ENCODE measurements around the gene TRAIP. TPM values are rescaled to one million over a fixed set of nuclear protein-coding genes. Genes with fewer than 3 reads are reported as not detected.

The TRAIP gene
- total RNA-seq, 1 experiment from 2014 or later: 18.5 TPM

GRCh38 chr3:49859576-49860305 lies 3.4 kb upstream of the TRAIP start:
- Histone ChIP-seq H3K9me3 (ENCODE audit: control insufficient read depth, insufficient read depth, low read depth, low read length) (no peaks in the 10 kb centered on the region), H3K36me3 (ENCODE audit: control insufficient read depth, insufficient read depth, low read length) (peaks cover 2% of the 10 kb centered on the region; the same call in 1 of the 2 replicates), H3K27ac (ENCODE audit: low read length) (no peak overlapping the region), H3K27me3 (ENCODE audit: control insufficient read depth, insufficient read depth, low read length) (no peaks in the 10 kb centered on the region), H3K4me1 (ENCODE audit: control insufficient read depth, insufficient read depth, low read length) (peaks cover 5% of the 10 kb centered on the region; the same call in 1 of the 2 replicates), H3K4me3 (ENCODE audit: low read depth in 2 of 2, low read length in 2 of 2) (no peak overlapping the region)
- no peak for TF ChIP-seq TCF7L2 (IDR thresholded peaks at IDR 0.05; ENCODE audit: low read depth, low read length)
- TF ChIP-seq SIN3A (IDR thresholded peaks at IDR 0.05; ENCODE audit: borderline replicate concordance, insufficient read depth, low read depth, low read length): no peak
- TF ChIP-seq REST (IDR thresholded peaks at IDR 0.05; ENCODE audit: insufficient read depth in 1 of 2, low read depth in 2 of 2, low read length in 1 of 2): no peak
- TF ChIP-seq POLR2AphosphoS5 (IDR thresholded peaks at IDR 0.05; ENCODE audit: low read depth, low read length): no peak
- TF ChIP-seq CTCF (IDR thresholded peaks at IDR 0.05): no peak
- in situ Hi-C loops (cut with HindIII; ENCODE audit: low pct_unique_long_range_greater_than_20kb, low sequenced_read_pairs): no loop called here
- no TSS peak for BruUV-seq (replicated peaks)
- no peak for ATAC-seq
- ChIA-PET CTCF (no interaction called here), POLR2A (no interaction called here)
- DNase-seq (ENCODE audit: low read depth, low spot score): no peak
- intact Hi-C loops (cut with micrococcal nuclease; ENCODE audit: unreplicated experiment): no loop called here

DNA sequence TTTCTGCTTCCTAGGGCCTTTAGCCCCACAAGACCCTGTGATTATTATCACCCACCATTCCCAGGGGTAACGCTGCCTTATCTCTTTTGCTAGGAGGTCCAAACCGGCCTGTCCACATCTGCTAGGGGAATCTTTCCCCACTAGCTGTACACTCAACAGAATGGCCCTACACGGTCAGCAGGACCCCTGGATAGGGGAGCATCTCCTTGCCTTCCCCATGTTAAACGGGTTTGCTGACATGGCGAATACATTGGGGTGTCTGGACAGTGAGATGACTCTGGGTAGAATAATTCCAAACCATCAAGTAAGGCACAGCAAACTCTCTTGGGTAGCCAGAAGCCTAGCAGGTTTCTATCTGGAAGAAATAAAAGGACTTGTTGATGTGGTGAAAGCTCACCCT lies 702 bp downstream of the TRAIP start:
- DNase-seq (ENCODE audit: low read depth, low spot score) (no peak), ATAC-seq (no peak)
- peak overlapping the region; percentile 87 for H3K27ac ChIP-seq (ENCODE audit: low read length)
- ChIA-PET CTCF (interaction anchor here (0.7 kb wide), 1 partner anchor 39 kb away, joined by 3 read pairs; no protein-coding TSS in a partner anchor), POLR2A (interaction anchor here (0.6 kb wide), 1 partner anchor 62 kb away, joined by 3 read pairs; no protein-coding TSS in a partner anchor)
- H3K27me3 ChIP-seq (ENCODE audit: control insufficient read depth, insufficient read depth, low read length): no peaks in the 10 kb centered on the region
- BruUV-seq (replicated peaks): no TSS peak
- TF ChIP-seq SIN3A (IDR thresholded peaks at IDR 0.05; ENCODE audit: borderline replicate concordance, insufficient read depth, low read depth, low read length) (no peak), REST (IDR thresholded peaks at IDR 0.05; ENCODE audit: insufficient read depth in 1 of 2, low read depth in 2 of 2, low read length in 1 of 2) (no peak), POLR2AphosphoS5 (IDR thresholded peaks at IDR 0.05; ENCODE audit: low read depth, low read length) (no peak), CTCF (IDR thresholded peaks at IDR 0.05) (no peak), TCF7L2 (IDR thresholded peaks at IDR 0.05; ENCODE audit: low read depth, low read length) (no peak)
- peaks cover 5% of the 10 kb centered on the region; the same call in 1 of the 2 replicates for H3K4me1 ChIP-seq (ENCODE audit: control insufficient read depth, insufficient read depth, low read length)
- in situ Hi-C loops (cut with HindIII; ENCODE audit: low pct_unique_long_range_greater_than_20kb, low sequenced_read_pairs): no loop called here
- H3K4me3 ChIP-seq (ENCODE audit: low read depth in 2 of 2, low read length in 2 of 2): peak overlapping the region; percentile 75 to 84
- peaks cover 2% of the 10 kb centered on the region; the same call in 1 of the 2 replicates for H3K36me3 ChIP-seq (ENCODE audit: control insufficient read depth, insufficient read depth, low read length)
- no peaks in the 10 kb centered on the region for H3K9me3 ChIP-seq (ENCODE audit: control insufficient read depth, insufficient read depth, low read depth, low read length)
- intact Hi-C loops (cut with micrococcal nuclease; ENCODE audit: unreplicated experiment): no loop called here

Data from Panc1 (cell line).